Gastrocnemius medialis (tissue), 4 donors: ENCODE data around the gene PGPEP1. TPM values are rescaled to one million over a fixed set of nuclear protein-coding genes. Genes with fewer than 3 reads are reported as not detected.

ENCODE experiments used
- ATAC-seq, 2 donors: fragments of 150-250 bp; one replicate each; pipeline ENCODE4 v1.9.1; 2016
- DNase-seq, 2 donors: peaks; one replicate each; pipeline ENCODE4 v3.0.0-alpha.2; 2019
- H3K27ac ChIP-seq, 4 donors: fragments of 200-600 bp; sonication (generic); 1 replicate in 1 of 4; 2 replicates in 3 of 4; pipeline ENCODE4 v1.5.1; 2016 to 2018; ENCODE audit warnings: mild to moderate bottlenecking in 2 of 4, moderate library complexity in 1 of 4
- H3K27me3 ChIP-seq, 3 donors: fragments of 200-600 bp; sonication (generic) in 2 of 3; 1 replicate in 1 of 3; 2 replicates in 2 of 3; pipeline versions ENCODE4 v1.5.1 to v1.6.0; 2016 to 2019; ENCODE audit warnings: mild to moderate bottlenecking in 1 of 3, moderate library complexity in 1 of 3
- H3K36me3 ChIP-seq, 2 donors: fragments of 200-600 bp; sonication (generic) in 1 of 2; one replicate each; pipeline ENCODE4 v1.5.1; 2017 to 2018
- H3K4me1 ChIP-seq, 2 donors: fragments of 200-600 bp; sonication (generic) in 1 of 2; one replicate each; pipeline ENCODE4 v1.5.1; 2016 to 2017; ENCODE audit warnings: mild to moderate bottlenecking in 2 of 2
- H3K4me3 ChIP-seq, 4 donors: fragments of 200-600 bp; sonication (generic) in 3 of 4; 1 replicate in 1 of 4; 2 replicates in 3 of 4; pipeline ENCODE4 v1.5.1; 2016 to 2019; ENCODE audit warnings: mild to moderate bottlenecking in 2 of 4
- H3K9me3 ChIP-seq, 3 donors: fragments of 200-600 bp; sonication (generic) in 2 of 3; 1 replicate in 1 of 3; 2 replicates in 2 of 3; pipeline ENCODE4 v1.5.1; 2016 to 2019
- CTCF ChIP-seq, 5 experiments: fragments of 450-650 bp in 3 of 5; fragments of 200-600 bp in 2 of 5; sonication (generic) in 2 of 5; IDR thresholded peaks in 4 of 5; conservative IDR thresholded peaks in 1 of 5; 1 replicate in 4 of 5; 2 replicates in 1 of 5; pipeline ENCODE4 v1.5.1; 2016 to 2019; ENCODE audit warnings: antibody characterized with exemption in 5 of 5, mild to moderate bottlenecking in 3 of 5, moderate library complexity in 3 of 5
- POLR2A ChIP-seq, 2 donors: fragments of 450-650 bp; IDR thresholded peaks; one replicate each; pipeline ENCODE4 v1.6.1; 2017; ENCODE audit warnings: antibody characterized with exemption in 2 of 2, mild to moderate bottlenecking in 2 of 2, moderate library complexity in 2 of 2
- in situ Hi-C, 4 donors: fragments of 200-750 bp; cut with MboI; loops; one replicate each; pipeline versions ENCODE4 v1.15.0 to v1.8.0; 2017; ENCODE audit warnings: low sequenced_read_pairs in 4 of 4
- intact Hi-C: fragments of 100-400 bp; cut with DNase I; formaldehyde crosslinking; loops from one replicate; pipeline ENCODE4 v1.15.1; 2023; ENCODE audit warnings: low total_unique reads
- total RNA-seq, 4 donors: library from RNA; depleted of rRNA; stranded (reverse); fragments of >200 nt; gene quantifications; one replicate each; pipeline versions ENCODE4 v1.1.0 to v1.2.3, GENCODE V29; 2016

The PGPEP1 gene
- total RNA-seq, 4 donors from 2014 or later = 11.7 to 42.3 (median 23.6) TPM

GRCh38 chr19:18308948-18309325 is 31.5 kb upstream of the PGPEP1 start:
- intact Hi-C loops (no loop called here), in situ Hi-C loops (no loop called here)
- H3K4me1 ChIP-seq = peaks cover 30 to 33% of the 10 kb centered on the region in 2 donors
- no peak for TF ChIP-seq POLR2A (IDR thresholded peaks at IDR 0.05)
- no peak for TF ChIP-seq CTCF (IDR thresholded peaks at IDR 0.05 in 4 of 5, conservative IDR thresholded peaks at IDR 0.05 in 1 of 5)
- no peak for ATAC-seq
- H3K36me3 ChIP-seq = peaks cover 0 to 29% of the 10 kb centered on the region in 2 donors
- no peak for DNase-seq
- no peaks in the 10 kb centered on the region for H3K9me3 ChIP-seq
- peak overlapping the region in 3 of 4 donors; percentile 88 to 99 (median 91) for H3K27ac ChIP-seq
- no peaks in the 10 kb centered on the region for H3K27me3 ChIP-seq
- H3K4me3 ChIP-seq = no peak overlapping the region

GRCh38 chr19:18309525-18310064 is 30.8 kb upstream of the PGPEP1 start:
- ATAC-seq = no peak
- TF ChIP-seq CTCF (IDR thresholded peaks at IDR 0.05 in 4 of 5, conservative IDR thresholded peaks at IDR 0.05 in 1 of 5) = no peak
- TF ChIP-seq POLR2A (IDR thresholded peaks at IDR 0.05) = no peak
- no peaks in the 10 kb centered on the region for H3K9me3 ChIP-seq
- peaks cover 0 to 36% of the 10 kb centered on the region in 2 donors for H3K36me3 ChIP-seq
- intact Hi-C loops = no loop called here
- in situ Hi-C loops = no loop called here
- peaks cover 24 to 27% of the 10 kb centered on the region in 2 donors for H3K4me1 ChIP-seq
- no peak for DNase-seq
- no peak overlapping the region for H3K27ac ChIP-seq
- H3K4me3 ChIP-seq = no peak overlapping the region
- no peaks in the 10 kb centered on the region for H3K27me3 ChIP-seq

GRCh38 chr19:18310118-18310909 is 30.1 kb upstream of the PGPEP1 start:
- no peak for DNase-seq
- Histone ChIP-seq H3K4me1 (peaks cover 18 to 19% of the 10 kb centered on the region in 2 donors), H3K36me3 (peaks cover 0 to 37% of the 10 kb centered on the region in 2 donors), H3K4me3 (no peak overlapping the region), H3K27ac (no peak overlapping the region), H3K27me3 (no peaks in the 10 kb centered on the region), H3K9me3 (no peaks in the 10 kb centered on the region)
- in situ Hi-C loops = no loop called here
- ATAC-seq = no peak
- no peak for TF ChIP-seq POLR2A (IDR thresholded peaks at IDR 0.05)
- TF ChIP-seq CTCF (IDR thresholded peaks at IDR 0.05 in 4 of 5, conservative IDR thresholded peaks at IDR 0.05 in 1 of 5) = no peak
- intact Hi-C loops = no loop called here

- TF ChIP-seq CTCF (IDR thresholded peaks at IDR 0.05 in 4 of 5, conservative IDR thresholded peaks at IDR 0.05 in 1 of 5) (no peak), POLR2A (IDR thresholded peaks at IDR 0.05) (no peak)
- peaks cover 0 to 37% of the 10 kb centered on the region in 2 donors for H3K36me3 ChIP-seq
- no peaks in the 10 kb centered on the region for H3K27me3 ChIP-seq
- H3K4me1 ChIP-seq = peaks cover 12 to 15% of the 10 kb centered on the region in 2 donors
- intact Hi-C loops (no loop called here), in situ Hi-C loops (no loop called here)
- no peak for DNase-seq
- no peak overlapping the region for H3K27ac ChIP-seq
- no peaks in the 10 kb centered on the region for H3K9me3 ChIP-seq
- ATAC-seq = no peak
- no peak overlapping the region for H3K4me3 ChIP-seq
These were observed 29.4 kb upstream of the PGPEP1 start for GRCh38 chr19:18310966-18311365.
